Vagina (tissue), 2 donors: Measurements from ENCODE around the gene CDV3. TPM values are rescaled to one million over a fixed set of nuclear protein-coding genes. Genes with fewer than 3 reads are reported as not detected.

Experiments
- DNase-seq, 2 donors: peaks; one replicate each; pipeline ENCODE4 v3.0.0-alpha.2; 2017; ENCODE audit errors: extremely low spot score in 2 of 2
- H3K27ac ChIP-seq: fragments of 200-600 bp; sonication (generic); one replicate; pipeline ENCODE4 v1.5.1; 2019
- H3K27me3 ChIP-seq: fragments of 200-600 bp; sonication (generic); one replicate; pipeline ENCODE4 v1.5.1; 2019
- H3K36me3 ChIP-seq, 2 donors: fragments of 200-600 bp; sonication (generic); one replicate each; pipeline ENCODE4 v1.5.1; 2017 to 2019
- H3K4me1 ChIP-seq: fragments of 200-600 bp; sonication (generic); one replicate; pipeline ENCODE4 v1.5.1; 2019
- H3K4me3 ChIP-seq, 2 donors: fragments of 200-600 bp; sonication (generic); 1 replicate in 1 of 2; 2 replicates in 1 of 2; pipeline ENCODE4 v1.5.1; 2016 to 2019
- H3K9me3 ChIP-seq: fragments of 200-600 bp; sonication (generic); one replicate; pipeline ENCODE4 v1.5.1; 2019
- POLR2A ChIP-seq, 2 donors: fragments of 450-650 bp; IDR thresholded peaks; one replicate each; pipeline ENCODE4 v1.6.1; 2017; ENCODE audit warnings: antibody characterized with exemption in 2 of 2, mild to moderate bottlenecking in 2 of 2, moderate library complexity in 2 of 2
- POLR2AphosphoS5 ChIP-seq, 2 donors: sonication (generic); formaldehyde crosslinking; IDR thresholded peaks; one replicate each; pipeline ENCODE4 v1.9.0; 2017; ENCODE audit warnings: antibody characterized with exemption in 2 of 2, mild to moderate bottlenecking in 2 of 2, low read depth in 1 of 2; ENCODE audit not compliant: insufficient read depth in 1 of 2
- intact Hi-C: fragments of 100-400 bp; cut with DNase I; formaldehyde crosslinking; loops from one replicate; pipeline ENCODE4 v1.15.1; 2023
- small RNA-seq: library from RNA; depleted of rRNA; stranded (forward); fragments of <200 nt; gene quantifications from one replicate; pipeline ENCODE3, GENCODE V24; 2016
- total RNA-seq: library from RNA; depleted of rRNA; stranded (reverse); fragments of >200 nt; gene quantifications from one replicate; pipeline ENCODE4 v1.2.3, GENCODE V29; 2016
- TF ChIP-seq, protein P1 (sequence below), 3 experiments: fragments of 450-650 bp in 2 of 3; fragments of 200-600 bp in 1 of 3; sonication (generic) in 1 of 3; IDR thresholded peaks; one replicate each; pipeline ENCODE4 v1.5.1; 2017 to 2019; ENCODE audit warnings: antibody characterized with exemption in 3 of 3, mild to moderate bottlenecking in 2 of 3, moderate library complexity in 2 of 3

The CDV3 gene
- total RNA-seq, 1 donor from 2014 or later, result 55.0 TPM

- peaks cover 0 to 38% of the 10 kb centered on the region in 2 donors for H3K36me3 ChIP-seq
- TF ChIP-seq POLR2AphosphoS5 (IDR thresholded peaks at IDR 0.05; ENCODE audit: insufficient read depth in 1 of 2, low read depth in 1 of 2), result no peak
- no peak for TF ChIP-seq POLR2A (IDR thresholded peaks at IDR 0.05)
- TF ChIP-seq, protein P1, sequence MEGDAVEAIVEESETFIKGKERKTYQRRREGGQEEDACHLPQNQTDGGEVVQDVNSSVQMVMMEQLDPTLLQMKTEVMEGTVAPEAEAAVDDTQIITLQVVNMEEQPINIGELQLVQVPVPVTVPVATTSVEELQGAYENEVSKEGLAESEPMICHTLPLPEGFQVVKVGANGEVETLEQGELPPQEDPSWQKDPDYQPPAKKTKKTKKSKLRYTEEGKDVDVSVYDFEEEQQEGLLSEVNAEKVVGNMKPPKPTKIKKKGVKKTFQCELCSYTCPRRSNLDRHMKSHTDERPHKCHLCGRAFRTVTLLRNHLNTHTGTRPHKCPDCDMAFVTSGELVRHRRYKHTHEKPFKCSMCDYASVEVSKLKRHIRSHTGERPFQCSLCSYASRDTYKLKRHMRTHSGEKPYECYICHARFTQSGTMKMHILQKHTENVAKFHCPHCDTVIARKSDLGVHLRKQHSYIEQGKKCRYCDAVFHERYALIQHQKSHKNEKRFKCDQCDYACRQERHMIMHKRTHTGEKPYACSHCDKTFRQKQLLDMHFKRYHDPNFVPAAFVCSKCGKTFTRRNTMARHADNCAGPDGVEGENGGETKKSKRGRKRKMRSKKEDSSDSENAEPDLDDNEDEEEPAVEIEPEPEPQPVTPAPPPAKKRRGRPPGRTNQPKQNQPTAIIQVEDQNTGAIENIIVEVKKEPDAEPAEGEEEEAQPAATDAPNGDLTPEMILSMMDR (IDR thresholded peaks at IDR 0.05), result no peak
- DNase-seq, result no peak
- no peaks in the 10 kb centered on the region for H3K27me3 ChIP-seq
- intact Hi-C loops, result no loop called here
- H3K9me3 ChIP-seq, result no peaks in the 10 kb centered on the region
- no peaks in the 10 kb centered on the region for H3K4me1 ChIP-seq
- H3K4me3 ChIP-seq, result no peak overlapping the region
- no peak overlapping the region for H3K27ac ChIP-seq
Observed at GRCh38 chr3:133629146-133629545, 55.7 kb downstream of the CDV3 start.

- Histone ChIP-seq H3K9me3 (no peaks in the 10 kb centered on the region), H3K4me1 (no peaks in the 10 kb centered on the region), H3K27me3 (no peaks in the 10 kb centered on the region), H3K36me3 (peaks cover 0 to 52% of the 10 kb centered on the region in 2 donors), H3K27ac (no peak overlapping the region), H3K4me3 (no peak overlapping the region)
- intact Hi-C loops, result no loop called here
- TF ChIP-seq, protein P1 (IDR thresholded peaks at IDR 0.05), result no peak
- TF ChIP-seq POLR2A (IDR thresholded peaks at IDR 0.05) (no peak), POLR2AphosphoS5 (IDR thresholded peaks at IDR 0.05; ENCODE audit: insufficient read depth in 1 of 2, low read depth in 1 of 2) (no peak)
- DNase-seq, result no peak
Observed at GRCh38 chr3:133633439-133633838, 60.0 kb downstream of the CDV3 start.

Small RNAs within 50 kb of the gene (small RNA-seq; reads per million reads assigned to genes)
- gene AC022296.2 (not detected), gene RF00438 (not detected)

Other genes starting within 250 kb of the CDV3 start
- not detected for gene BFSP2, start 173.6 kb upstream of the CDV3 start, total RNA-seq
- gene TOPBP1, start 88.3 kb downstream of the CDV3 start, total RNA-seq, result 28.2 TPM
- gene TF, start 172.7 kb downstream of the CDV3 start, total RNA-seq, result 2.9 TPM
- 7.6 TPM for gene SRPRB, start 232.1 kb downstream of the CDV3 start, total RNA-seq